Heart right ventricle (tissue), 16 donors: ENCODE data around the gene ADAMTS2. TPM values are rescaled to one million over a fixed set of nuclear protein-coding genes. Genes with fewer than 3 reads are reported as not detected.

ENCODE experiments used
- ATAC-seq, 8 donors: fragments of 200-7000 bp; cut with Tn5 transposase; one replicate each; pipeline ENCODE4 v1.9.1; 2020; ENCODE audit warnings: mild to moderate bottlenecking in 8 of 8, moderate library complexity in 8 of 8, moderate number of reproducible peaks in 1 of 8
- DNase-seq, 2 donors: peaks; one replicate each; pipeline ENCODE4 v3.0.0-alpha.2; 2020
- H3K27ac ChIP-seq, 10 donors: fragments of 200-600 bp; sonication (generic) in 2 of 10; one replicate each; pipeline versions ENCODE4 v1.5.0 to v1.8.0; 2020 to 2022; ENCODE audit warnings: mild to moderate bottlenecking in 3 of 10
- H3K27me3 ChIP-seq, 7 donors: fragments of 200-600 bp; one replicate each; pipeline ENCODE4 v1.8.0; 2021 to 2022; ENCODE audit warnings: mild to moderate bottlenecking in 2 of 7
- H3K36me3 ChIP-seq, 9 donors: fragments of 200-600 bp; sonication (generic) in 1 of 9; one replicate each; pipeline versions ENCODE4 v1.5.0 to v1.8.0; 2020 to 2022; ENCODE audit warnings: mild to moderate bottlenecking in 2 of 9
- H3K4me1 ChIP-seq, 9 donors: fragments of 200-600 bp; sonication (generic) in 1 of 9; one replicate each; pipeline versions ENCODE4 v1.5.0 to v1.8.0; 2020 to 2022; ENCODE audit warnings: mild to moderate bottlenecking in 4 of 9
- H3K4me3 ChIP-seq, 10 donors: fragments of 200-600 bp; sonication (generic) in 2 of 10; one replicate each; pipeline versions ENCODE4 v1.5.0 to v1.8.0; 2020 to 2022; ENCODE audit warnings: mild to moderate bottlenecking in 7 of 10, moderate library complexity in 2 of 10
- H3K9me3 ChIP-seq, 11 donors: fragments of 200-600 bp in 10 of 11; sonication (generic) in 2 of 11; one replicate each; pipeline versions ENCODE4 v1.5.0 to v1.8.0; 2013 to 2022; ENCODE audit warnings: mild to moderate bottlenecking in 2 of 11, control low read depth in 1 of 11, moderate library complexity in 1 of 11
- CTCF ChIP-seq, 9 donors: fragments of 200-600 bp; sonication (generic) in 2 of 9; IDR thresholded peaks; one replicate each; pipeline versions ENCODE4 v1.5.0 to v1.8.0; 2021 to 2022; ENCODE audit warnings: antibody characterized with exemption in 9 of 9, mild to moderate bottlenecking in 5 of 9, moderate library complexity in 1 of 9
- WGBS, 2 donors: extraction: QIAGEN DNeasy Blood & Tissue Kit; methylation state at CpG; one replicate each; pipeline ENCODE4 v1.1.7; 2013; ENCODE audit warnings: inconsistent platforms in 1 of 2; 5-methylcytosine and 5-hydroxymethylcytosine counted together
- intact Hi-C, 10 donors: fragments of 100-400 bp; cut with DNase I; formaldehyde crosslinking; loops; one replicate each; pipeline versions ENCODE4 v1.11.1 to v1.14.2; 2022
- polyA plus RNA-seq, 2 donors: library from polyadenylated mRNA; stranded (reverse); fragments of 200-250 nt; gene quantifications; one replicate each; pipeline ENCODE4 v1.2.3, GENCODE V29; 2013
- total RNA-seq, 10 donors: library from RNA; stranded (reverse); fragmentation: NEBNext Ultra II Directional in 3 of 10; extraction: Animal tissue kit (Norgen Biotek cat#: 25700) in 3 of 10; gene quantifications; one replicate each; pipeline versions ENCODE4 v1.2.1 to v1.2.4, GENCODE V29; 2021 to 2023
- donor health status: Arrhythmogenic right ventricular cardiomyopathy.
- donor health status: ischemic (EF 13 %, LVEDD 7.1; RV severe dilation, severe dysfunction).
- donor health status: healthy with polysubstance abuse.
- donor health status: DM: no; HTN: yes; CAD: no.
- donor health status: DM: no; HTN: no; CAD: no.
- donor health status: ischemic (EF 25% LVEDD 6.9; RV normal size, moderate dysfunction).
- donor health status: ischemic (EF 25% LVEDD 5.7; RV mildly dilated, moderate dysfunction).
- donor health status: healthy.
- donor health status: DM: yes; HTN: yes; CAD: no.
- donor health status: Ischemic cardiomyopathy.
- donor health status: ischemic (EF 35%, LVEDD 5.7; RV mildly dilated, moderate dysfunction).
- donor health status: nonischemic (EF 11% LVEDD 7.7; RV severe dilation, severe dysfunction).
- donor health status: DM: yes; HTN: yes; CAD: no.
- donor health status: PGD.
- donor health status: ischemic (EF 29% LVEDD 5.4; RV normal size, mild dysfunction).
- donor health status: nonischemic (EF 23%, LVEDD 6.1; RV moderate dilation, normal function).

Gene ADAMTS2
- total and polyA plus RNA-seq, 12 donors: 1.7 to 13.5 (median 3.9) TPM

GRCh38 chr5:179124853-179125788, 220.1 kb downstream of the ADAMTS2 start:
- H3K4me1 ChIP-seq: no peaks in the 10 kb centered on the region
- no peaks in the 10 kb centered on the region for H3K27me3 ChIP-seq
- peaks cover 0 to 22% (median 0%) of the 10 kb centered on the region in 11 donors for H3K9me3 ChIP-seq
- WGBS, 2 donors: 93 to 94% methylated on average over 43 of the region's 43 CpGs
- no peak overlapping the region for H3K27ac ChIP-seq
- no peak overlapping the region for H3K4me3 ChIP-seq
- peaks cover 0 to 71% (median 0%) of the 10 kb centered on the region in 9 donors for H3K36me3 ChIP-seq
- intact Hi-C loops: no loop called here
- DNase-seq (no peak), ATAC-seq (no peak)
- TF ChIP-seq CTCF (IDR thresholded peaks at IDR 0.05): no peak

GRCh38 chr5:179124273-179124852, 220.9 kb downstream of the ADAMTS2 start:
- Histone ChIP-seq H3K27ac (no peak overlapping the region), H3K4me1 (no peaks in the 10 kb centered on the region), H3K27me3 (no peaks in the 10 kb centered on the region), H3K9me3 (peaks cover 0 to 22% (median 0%) of the 10 kb centered on the region in 11 donors), H3K4me3 (no peak overlapping the region), H3K36me3 (peaks cover 0 to 63% (median 0%) of the 10 kb centered on the region in 9 donors)
- DNase-seq (no peak), ATAC-seq (no peak)
- TF ChIP-seq CTCF (IDR thresholded peaks at IDR 0.05): no peak
- WGBS, 2 donors: 90 to 91% methylated on average over 21 of the region's 21 CpGs
- intact Hi-C loops: no loop called here

- intact Hi-C loops: no loop called here
- Histone ChIP-seq H3K9me3 (peaks cover 0 to 22% (median 0%) of the 10 kb centered on the region in 11 donors), H3K27ac (no peak overlapping the region), H3K27me3 (no peaks in the 10 kb centered on the region), H3K4me1 (no peaks in the 10 kb centered on the region), H3K4me3 (no peak overlapping the region), H3K36me3 (peaks cover 0 to 57% (median 0%) of the 10 kb centered on the region in 9 donors)
- 92 to 94% methylated on average over 19 of the region's 19 CpGs for WGBS, 2 donors
- no peak for TF ChIP-seq CTCF (IDR thresholded peaks at IDR 0.05)
- DNase-seq (no peak), ATAC-seq (no peak)
Measured at GRCh38 chr5:179123491-179124272, 221.6 kb downstream of the ADAMTS2 start.

- WGBS, 2 donors: 86 to 88% methylated on average over 2 of the region's 2 CpGs
- no peaks in the 10 kb centered on the region for H3K27me3 ChIP-seq
- peaks cover 0 to 24% (median 0%) of the 10 kb centered on the region in 11 donors for H3K9me3 ChIP-seq
- no peak overlapping the region for H3K27ac ChIP-seq
- peaks cover 0 to 50% (median 0%) of the 10 kb centered on the region in 9 donors for H3K36me3 ChIP-seq
- no peak overlapping the region for H3K4me3 ChIP-seq
- DNase-seq (no peak), ATAC-seq (no peak)
- TF ChIP-seq CTCF (IDR thresholded peaks at IDR 0.05): no peak
- H3K4me1 ChIP-seq: no peaks in the 10 kb centered on the region
- intact Hi-C loops: no loop called here
Measured at GRCh38 chr5:179123109-179123426, 222.2 kb downstream of the ADAMTS2 start.
